HEK293 (cell line): Measurements from ENCODE around the gene GALNT16.

Experiments used
- CTCF ChIA-PET: fragments of 350-600 bp; formaldehyde crosslinking; extraction: SDS; loops from one replicate; lab custom pipeline; 2021; ENCODE audit warnings: antibody characterized with exemption; lab: Yijun Ruan, JAX
- POLR2A ChIA-PET: fragments of 300-600 bp; formaldehyde crosslinking; extraction: SDS; loops from one replicate; lab custom pipeline; 2020; ENCODE audit warnings: antibody characterized with exemption, inconsistent platforms; lab: Yijun Ruan, JAX
- H3K27ac ChIP-seq: fragments of 200-500 bp; sonication (Bioruptor generic); 2 replicates; pipeline ENCODE4 v1.5.1; 2014; ENCODE audit warnings: low read depth, low read length, control low read depth, inconsistent platforms; ENCODE audit errors: extremely low read depth
- H3K36me3 ChIP-seq, 2 experiments: fragments of 200-500 bp in 1 of 2; sonication (Bioruptor generic) in 1 of 2; 1 replicate in 1 of 2; 2 replicates in 1 of 2; pipeline ENCODE4 v1.5.1; 2014 to 2017; ENCODE audit warnings: inconsistent platforms in 2 of 2, low read length in 2 of 2; ENCODE audit not compliant: control insufficient read depth in 2 of 2, insufficient read depth in 1 of 2
- H3K4me1 ChIP-seq: fragments of 200-500 bp; sonication (Bioruptor generic); 2 replicates; pipeline ENCODE4 v1.5.1; 2014; ENCODE audit warnings: mild to moderate bottlenecking, low read length, inconsistent platforms; ENCODE audit not compliant: control insufficient read depth, insufficient read depth
- H3K4me3 ChIP-seq: 2 replicates; pipeline ENCODE4 v1.5.1; 2011; ENCODE audit warnings: low read depth, mild to moderate bottlenecking, control low read depth, low read length, moderate library complexity
- H3K9me3 ChIP-seq: fragments of 200-500 bp; sonication (Bioruptor generic); 2 replicates; pipeline ENCODE4 v1.5.1; 2014; ENCODE audit warnings: low read depth, low read length, inconsistent platforms; ENCODE audit not compliant: control insufficient read depth, insufficient read depth
- KLF10 ChIP-seq: fragments of 450-650 bp; IDR thresholded peaks from 2 replicates; pipeline ENCODE4 v1.5.1; 2018; ENCODE audit warnings: missing biosample characterization, mild to moderate bottlenecking, missing genetic modification characterization
- ZBTB1 ChIP-seq: fragments of 450-650 bp; formaldehyde crosslinking; IDR thresholded peaks from 2 replicates; pipeline ENCODE4 v1.5.1; 2016; ENCODE audit warnings: missing biosample characterization, missing genetic modification characterization
- ZBTB17 ChIP-seq: fragments of 450-650 bp; formaldehyde crosslinking; IDR thresholded peaks from 2 replicates; pipeline ENCODE4 v1.5.1; 2016; ENCODE audit warnings: missing biosample characterization, missing genetic modification characterization
- ZBTB20 ChIP-seq: fragments of 450-650 bp; formaldehyde crosslinking; IDR thresholded peaks from 2 replicates; pipeline ENCODE4 v1.5.1; 2016; ENCODE audit warnings: missing biosample characterization, missing genetic modification characterization
- ZFP69B ChIP-seq: fragments of 450-650 bp; formaldehyde crosslinking; IDR thresholded peaks from 2 replicates; pipeline ENCODE4 v1.5.1; 2016; ENCODE audit warnings: missing biosample characterization, missing genetic modification characterization
- ZNF10 ChIP-seq: fragments of 450-650 bp; formaldehyde crosslinking; IDR thresholded peaks from 2 replicates; pipeline ENCODE4 v1.5.1; 2017; ENCODE audit warnings: missing biosample characterization, missing genetic modification characterization
- ZNF157 ChIP-seq: fragments of 450-650 bp; formaldehyde crosslinking; IDR thresholded peaks from 2 replicates; pipeline ENCODE4 v1.5.1; 2016; ENCODE audit warnings: missing biosample characterization, missing genetic modification characterization
- ZNF16 ChIP-seq: fragments of 450-650 bp; formaldehyde crosslinking; IDR thresholded peaks from 2 replicates; pipeline ENCODE4 v1.5.1; 2016; ENCODE audit warnings: low read depth, missing biosample characterization, missing genetic modification characterization
- ZNF324 ChIP-seq: fragments of 450-650 bp; formaldehyde crosslinking; IDR thresholded peaks from 2 replicates; pipeline ENCODE4 v1.5.1; 2016; ENCODE audit warnings: missing biosample characterization, missing genetic modification characterization
- ZNF335 ChIP-seq: fragments of 450-650 bp; formaldehyde crosslinking; conservative IDR thresholded peaks from 2 replicates; pipeline ENCODE4 v1.5.1; 2016; ENCODE audit warnings: missing biosample characterization, missing genetic modification characterization
- ZNF510 ChIP-seq: fragments of 450-650 bp; formaldehyde crosslinking; IDR thresholded peaks from 2 replicates; pipeline ENCODE4 v1.5.1; 2018; ENCODE audit warnings: mild to moderate bottlenecking, missing genetic modification characterization, missing biosample characterization; ENCODE audit not compliant: insufficient replicate concordance
- ZNF600 ChIP-seq: fragments of 450-650 bp; formaldehyde crosslinking; IDR thresholded peaks from 2 replicates; pipeline ENCODE4 v1.5.1; 2016; ENCODE audit warnings: missing biosample characterization, missing genetic modification characterization
- TF ChIP-seq, protein P1 (sequence below): fragments of 450-650 bp; formaldehyde crosslinking; IDR thresholded peaks from 2 replicates; pipeline ENCODE4 v1.5.1; 2016; ENCODE audit warnings: missing biosample characterization, missing genetic modification characterization
- TF ChIP-seq, protein P2 (sequence below): fragments of 450-650 bp; formaldehyde crosslinking; optimal IDR thresholded peaks from 2 replicates; pipeline ENCODE3; 2016; ENCODE audit warnings: missing biosample characterization, mild to moderate bottlenecking, missing genetic modification characterization
- TF ChIP-seq, protein P3 (sequence below): fragments of 450-650 bp; formaldehyde crosslinking; IDR thresholded peaks from 2 replicates; pipeline ENCODE4 v1.5.1; 2016; ENCODE audit warnings: missing biosample characterization, missing genetic modification characterization, borderline replicate concordance
- TF ChIP-seq, protein P4 (sequence below): fragments of 450-650 bp; formaldehyde crosslinking; IDR thresholded peaks from 2 replicates; pipeline ENCODE4 v1.5.1; 2016; ENCODE audit warnings: missing biosample characterization, missing genetic modification characterization, borderline replicate concordance
- TF ChIP-seq, protein P5 (sequence below): fragments of 450-650 bp; formaldehyde crosslinking; IDR thresholded peaks from 2 replicates; pipeline ENCODE4 v1.5.1; 2017; ENCODE audit warnings: missing biosample characterization, missing genetic modification characterization

GALNT16 gene

DNA sequence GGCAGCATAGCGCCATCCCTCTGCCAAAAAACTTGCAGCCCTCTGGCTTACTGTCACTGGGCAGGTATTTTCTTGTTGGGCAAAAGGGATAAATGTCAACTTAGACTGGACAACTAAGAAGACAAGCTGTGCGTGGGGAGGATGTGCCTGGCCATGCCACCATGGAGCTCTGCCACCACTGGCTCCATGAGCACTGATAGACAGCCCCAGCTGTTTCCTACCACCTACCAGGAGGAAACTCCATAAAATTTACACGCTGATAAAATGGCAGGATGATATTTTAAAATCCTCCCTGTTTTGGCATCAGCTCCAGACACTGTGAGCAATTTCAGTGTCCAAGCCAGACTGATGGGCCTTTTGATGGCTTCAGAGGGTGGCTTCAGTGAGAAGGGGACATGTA is 7.1 kb upstream of the GALNT16 start:
- CTCF ChIA-PET, result interaction anchor here (5.8 kb wide), 1 partner anchor 10 kb away, joined by 30 read pairs; no protein-coding TSS in a partner anchor
- no peaks in the 10 kb centered on the region for H3K4me1 ChIP-seq
- no peak for TF ChIP-seq ZNF10 (tag by site-specific recombination)
- H3K27ac ChIP-seq, result no peak overlapping the region
- POLR2A ChIA-PET, result no interaction called here
- H3K36me3 ChIP-seq, result no peaks in the 10 kb centered on the region
- no peak overlapping the region for H3K4me3 ChIP-seq
- H3K9me3 ChIP-seq, result no peaks in the 10 kb centered on the region

DNA sequence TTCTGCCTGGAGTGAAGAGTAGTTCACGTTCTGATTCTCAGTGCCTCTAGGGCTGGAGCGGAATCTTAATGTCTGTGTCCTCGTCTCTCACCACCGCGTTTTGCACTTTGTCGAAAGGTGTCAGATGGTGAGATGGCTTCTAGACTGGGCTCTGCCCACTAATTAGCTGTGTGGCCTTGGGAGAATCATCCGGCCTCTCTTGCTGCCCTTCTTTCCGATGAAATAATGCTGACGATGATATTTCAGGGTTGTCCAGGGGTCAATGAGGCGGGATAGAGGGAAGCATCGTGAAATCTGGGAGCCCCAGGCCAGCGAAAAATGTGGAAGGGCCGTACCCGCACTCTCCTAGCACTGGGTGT is 811 bp upstream of the GALNT16 start:
- TF ChIP-seq KLF10, result no peak
- TF ChIP-seq, protein P1, sequence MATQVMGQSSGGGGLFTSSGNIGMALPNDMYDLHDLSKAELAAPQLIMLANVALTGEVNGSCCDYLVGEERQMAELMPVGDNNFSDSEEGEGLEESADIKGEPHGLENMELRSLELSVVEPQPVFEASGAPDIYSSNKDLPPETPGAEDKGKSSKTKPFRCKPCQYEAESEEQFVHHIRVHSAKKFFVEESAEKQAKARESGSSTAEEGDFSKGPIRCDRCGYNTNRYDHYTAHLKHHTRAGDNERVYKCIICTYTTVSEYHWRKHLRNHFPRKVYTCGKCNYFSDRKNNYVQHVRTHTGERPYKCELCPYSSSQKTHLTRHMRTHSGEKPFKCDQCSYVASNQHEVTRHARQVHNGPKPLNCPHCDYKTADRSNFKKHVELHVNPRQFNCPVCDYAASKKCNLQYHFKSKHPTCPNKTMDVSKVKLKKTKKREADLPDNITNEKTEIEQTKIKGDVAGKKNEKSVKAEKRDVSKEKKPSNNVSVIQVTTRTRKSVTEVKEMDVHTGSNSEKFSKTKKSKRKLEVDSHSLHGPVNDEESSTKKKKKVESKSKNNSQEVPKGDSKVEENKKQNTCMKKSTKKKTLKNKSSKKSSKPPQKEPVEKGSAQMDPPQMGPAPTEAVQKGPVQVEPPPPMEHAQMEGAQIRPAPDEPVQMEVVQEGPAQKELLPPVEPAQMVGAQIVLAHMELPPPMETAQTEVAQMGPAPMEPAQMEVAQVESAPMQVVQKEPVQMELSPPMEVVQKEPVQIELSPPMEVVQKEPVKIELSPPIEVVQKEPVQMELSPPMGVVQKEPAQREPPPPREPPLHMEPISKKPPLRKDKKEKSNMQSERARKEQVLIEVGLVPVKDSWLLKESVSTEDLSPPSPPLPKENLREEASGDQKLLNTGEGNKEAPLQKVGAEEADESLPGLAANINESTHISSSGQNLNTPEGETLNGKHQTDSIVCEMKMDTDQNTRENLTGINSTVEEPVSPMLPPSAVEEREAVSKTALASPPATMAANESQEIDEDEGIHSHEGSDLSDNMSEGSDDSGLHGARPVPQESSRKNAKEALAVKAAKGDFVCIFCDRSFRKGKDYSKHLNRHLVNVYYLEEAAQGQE (tag by site-specific recombination), result no peak
- Histone ChIP-seq H3K27ac (peak overlapping the region; percentile 35; the same call in 1 of the 2 replicates), H3K4me3 (no peak overlapping the region)

DNA sequence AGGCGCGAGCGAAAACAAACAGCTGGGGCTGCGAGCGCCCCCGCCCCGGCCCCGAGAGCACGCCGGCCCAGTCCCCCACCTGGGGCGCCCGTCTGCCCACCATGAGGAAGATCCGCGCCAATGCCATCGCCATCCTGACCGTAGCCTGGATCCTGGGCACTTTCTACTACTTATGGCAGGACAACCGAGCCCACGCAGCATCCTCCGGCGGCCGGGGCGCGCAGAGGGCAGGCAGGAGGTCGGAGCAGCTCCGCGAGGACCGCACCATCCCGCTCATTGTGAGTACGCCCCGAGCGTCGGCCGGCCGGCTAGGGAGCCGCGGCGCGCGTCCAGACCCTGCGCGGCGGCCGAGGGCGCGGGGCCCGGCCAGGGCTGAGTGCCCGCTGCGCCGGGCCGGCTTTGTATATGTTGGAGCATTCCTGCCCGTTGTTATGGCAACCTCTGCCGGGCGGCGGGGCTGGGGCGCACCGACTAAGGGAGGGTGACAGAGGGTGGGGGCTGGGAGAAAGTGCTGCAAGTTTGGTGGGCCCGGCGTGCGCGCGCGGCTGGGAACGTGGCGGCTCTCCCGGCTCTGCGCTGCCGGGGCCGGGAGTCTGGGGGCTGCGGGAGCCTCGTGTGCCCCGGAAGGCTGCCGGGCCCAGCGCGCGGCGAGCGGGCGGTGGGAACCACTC is 367 bp downstream of the GALNT16 start:
- peak overlapping the region; percentile 35; the same call in 1 of the 2 replicates for H3K27ac ChIP-seq
- H3K36me3 ChIP-seq, result no peaks in the 10 kb centered on the region
- H3K9me3 ChIP-seq, result no peaks in the 10 kb centered on the region
- POLR2A ChIA-PET, result interaction anchor here (0.6 to 1.0 kb wide), 2 partner anchors 129 to 137 kb away, joined by 3 to 4 read pairs; partner anchors contain the start of genes ERH and SLC39A9
- H3K4me1 ChIP-seq, result peaks cover 5% of the 10 kb centered on the region; the same call in 1 of the 2 replicates
- peak overlapping the region; percentile 72 for H3K4me3 ChIP-seq
- CTCF ChIA-PET, result interaction anchor here (0.6 to 3.3 kb wide), 17 partner anchors 17 to 1507 kb away, joined by 3 to 8 read pairs (median 3); partner anchors contain the start of genes ERH and SLC39A9
- TF ChIP-seq ZBTB1 (no peak), ZBTB20 (tag by site-specific recombination) (0 out of 2 replicates have a peak, but pooled peaks have one; percentile 10), ZNF324 (tag by site-specific recombination) (no peak), ZNF335 (peak; percentile 69), ZFP69B (tag by site-specific recombination) (peak; percentile 53), ZBTB17 (tag by site-specific recombination) (no peak), ZNF16 (tag by site-specific recombination) (no peak), ZNF510 (tag by site-specific recombination) (no peak), ZNF157 (no peak), ZNF600 (peak; percentile 22; the same call in 1 of the 2 replicates)
- TF ChIP-seq, protein P2, sequence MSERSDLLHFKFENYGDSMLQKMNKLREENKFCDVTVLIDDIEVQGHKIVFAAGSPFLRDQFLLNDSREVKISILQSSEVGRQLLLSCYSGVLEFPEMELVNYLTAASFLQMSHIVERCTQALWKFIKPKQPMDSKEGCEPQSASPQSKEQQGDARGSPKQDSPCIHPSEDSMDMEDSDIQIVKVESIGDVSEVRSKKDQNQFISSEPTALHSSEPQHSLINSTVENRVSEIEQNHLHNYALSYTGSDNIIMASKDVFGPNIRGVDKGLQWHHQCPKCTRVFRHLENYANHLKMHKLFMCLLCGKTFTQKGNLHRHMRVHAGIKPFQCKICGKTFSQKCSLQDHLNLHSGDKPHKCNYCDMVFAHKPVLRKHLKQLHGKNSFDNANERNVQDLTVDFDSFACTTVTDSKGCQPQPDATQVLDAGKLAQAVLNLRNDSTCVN (tag by site-specific recombination), result peak; percentile 27
- TF ChIP-seq, protein P3, sequence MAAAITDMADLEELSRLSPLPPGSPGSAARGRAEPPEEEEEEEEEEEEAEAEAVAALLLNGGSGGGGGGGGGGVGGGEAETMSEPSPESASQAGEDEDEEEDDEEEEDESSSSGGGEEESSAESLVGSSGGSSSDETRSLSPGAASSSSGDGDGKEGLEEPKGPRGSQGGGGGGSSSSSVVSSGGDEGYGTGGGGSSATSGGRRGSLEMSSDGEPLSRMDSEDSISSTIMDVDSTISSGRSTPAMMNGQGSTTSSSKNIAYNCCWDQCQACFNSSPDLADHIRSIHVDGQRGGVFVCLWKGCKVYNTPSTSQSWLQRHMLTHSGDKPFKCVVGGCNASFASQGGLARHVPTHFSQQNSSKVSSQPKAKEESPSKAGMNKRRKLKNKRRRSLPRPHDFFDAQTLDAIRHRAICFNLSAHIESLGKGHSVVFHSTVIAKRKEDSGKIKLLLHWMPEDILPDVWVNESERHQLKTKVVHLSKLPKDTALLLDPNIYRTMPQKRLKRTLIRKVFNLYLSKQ (tag by site-specific recombination), result no peak
- TF ChIP-seq, protein P4, sequence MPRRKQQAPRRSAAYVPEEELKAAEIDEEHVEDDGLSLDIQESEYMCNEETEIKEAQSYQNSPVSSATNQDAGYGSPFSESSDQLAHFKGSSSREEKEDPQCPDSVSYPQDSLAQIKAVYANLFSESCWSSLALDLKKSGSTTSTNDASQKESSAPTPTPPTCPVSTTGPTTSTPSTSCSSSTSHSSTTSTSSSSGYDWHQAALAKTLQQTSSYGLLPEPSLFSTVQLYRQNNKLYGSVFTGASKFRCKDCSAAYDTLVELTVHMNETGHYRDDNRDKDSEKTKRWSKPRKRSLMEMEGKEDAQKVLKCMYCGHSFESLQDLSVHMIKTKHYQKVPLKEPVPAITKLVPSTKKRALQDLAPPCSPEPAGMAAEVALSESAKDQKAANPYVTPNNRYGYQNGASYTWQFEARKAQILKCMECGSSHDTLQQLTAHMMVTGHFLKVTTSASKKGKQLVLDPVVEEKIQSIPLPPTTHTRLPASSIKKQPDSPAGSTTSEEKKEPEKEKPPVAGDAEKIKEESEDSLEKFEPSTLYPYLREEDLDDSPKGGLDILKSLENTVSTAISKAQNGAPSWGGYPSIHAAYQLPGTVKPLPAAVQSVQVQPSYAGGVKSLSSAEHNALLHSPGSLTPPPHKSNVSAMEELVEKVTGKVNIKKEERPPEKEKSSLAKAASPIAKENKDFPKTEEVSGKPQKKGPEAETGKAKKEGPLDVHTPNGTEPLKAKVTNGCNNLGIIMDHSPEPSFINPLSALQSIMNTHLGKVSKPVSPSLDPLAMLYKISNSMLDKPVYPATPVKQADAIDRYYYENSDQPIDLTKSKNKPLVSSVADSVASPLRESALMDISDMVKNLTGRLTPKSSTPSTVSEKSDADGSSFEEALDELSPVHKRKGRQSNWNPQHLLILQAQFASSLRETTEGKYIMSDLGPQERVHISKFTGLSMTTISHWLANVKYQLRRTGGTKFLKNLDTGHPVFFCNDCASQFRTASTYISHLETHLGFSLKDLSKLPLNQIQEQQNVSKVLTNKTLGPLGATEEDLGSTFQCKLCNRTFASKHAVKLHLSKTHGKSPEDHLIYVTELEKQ (tag by site-specific recombination), result no peak
- TF ChIP-seq, protein P5, sequence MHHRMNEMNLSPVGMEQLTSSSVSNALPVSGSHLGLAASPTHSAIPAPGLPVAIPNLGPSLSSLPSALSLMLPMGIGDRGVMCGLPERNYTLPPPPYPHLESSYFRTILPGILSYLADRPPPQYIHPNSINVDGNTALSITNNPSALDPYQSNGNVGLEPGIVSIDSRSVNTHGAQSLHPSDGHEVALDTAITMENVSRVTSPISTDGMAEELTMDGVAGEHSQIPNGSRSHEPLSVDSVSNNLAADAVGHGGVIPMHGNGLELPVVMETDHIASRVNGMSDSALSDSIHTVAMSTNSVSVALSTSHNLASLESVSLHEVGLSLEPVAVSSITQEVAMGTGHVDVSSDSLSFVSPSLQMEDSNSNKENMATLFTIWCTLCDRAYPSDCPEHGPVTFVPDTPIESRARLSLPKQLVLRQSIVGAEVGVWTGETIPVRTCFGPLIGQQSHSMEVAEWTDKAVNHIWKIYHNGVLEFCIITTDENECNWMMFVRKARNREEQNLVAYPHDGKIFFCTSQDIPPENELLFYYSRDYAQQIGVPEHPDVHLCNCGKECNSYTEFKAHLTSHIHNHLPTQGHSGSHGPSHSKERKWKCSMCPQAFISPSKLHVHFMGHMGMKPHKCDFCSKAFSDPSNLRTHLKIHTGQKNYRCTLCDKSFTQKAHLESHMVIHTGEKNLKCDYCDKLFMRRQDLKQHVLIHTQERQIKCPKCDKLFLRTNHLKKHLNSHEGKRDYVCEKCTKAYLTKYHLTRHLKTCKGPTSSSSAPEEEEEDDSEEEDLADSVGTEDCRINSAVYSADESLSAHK (tag by site-specific recombination), result no peak

More for the DNA sequence above, 811 bp upstream of the GALNT16 start:
- H3K4me1 ChIP-seq, result peaks cover 5% of the 10 kb centered on the region; the same call in 1 of the 2 replicates
- POLR2A ChIA-PET, result interaction anchor here (0.7 kb wide), 1 partner anchor 139 kb away, joined by 3 read pairs; the partner anchor contains the start of genes ERH and SLC39A9
- no peaks in the 10 kb centered on the region for H3K36me3 ChIP-seq
- CTCF ChIA-PET, result interaction anchor here (0.6 to 3.3 kb wide), 4 partner anchors 23 to 307 kb away, joined by 3 to 8 read pairs (median 3); no protein-coding TSS in a partner anchor
- H3K9me3 ChIP-seq, result no peaks in the 10 kb centered on the region
